Panc1 (cell line): ENCODE data around the gene SYTL3.

ENCODE experiments used
- REST ChIP-seq, 2 experiments: IDR thresholded peaks; 2 replicates each; pipeline ENCODE4 v1.6.1; 2011 to 2012; ENCODE audit warnings: low read depth in 2 of 2, control low read depth in 1 of 2, low read length in 1 of 2, mild to moderate bottlenecking in 1 of 2, moderate library complexity in 1 of 2; ENCODE audit not compliant: insufficient read depth in 1 of 2
- TF ChIP-seq, protein P1 (sequence below): fragments of 450-650 bp; IDR thresholded peaks from 2 replicates; pipeline ENCODE4 v1.5.1; 2017; ENCODE audit warnings: mild to moderate bottlenecking

- TF ChIP-seq, protein P1, sequence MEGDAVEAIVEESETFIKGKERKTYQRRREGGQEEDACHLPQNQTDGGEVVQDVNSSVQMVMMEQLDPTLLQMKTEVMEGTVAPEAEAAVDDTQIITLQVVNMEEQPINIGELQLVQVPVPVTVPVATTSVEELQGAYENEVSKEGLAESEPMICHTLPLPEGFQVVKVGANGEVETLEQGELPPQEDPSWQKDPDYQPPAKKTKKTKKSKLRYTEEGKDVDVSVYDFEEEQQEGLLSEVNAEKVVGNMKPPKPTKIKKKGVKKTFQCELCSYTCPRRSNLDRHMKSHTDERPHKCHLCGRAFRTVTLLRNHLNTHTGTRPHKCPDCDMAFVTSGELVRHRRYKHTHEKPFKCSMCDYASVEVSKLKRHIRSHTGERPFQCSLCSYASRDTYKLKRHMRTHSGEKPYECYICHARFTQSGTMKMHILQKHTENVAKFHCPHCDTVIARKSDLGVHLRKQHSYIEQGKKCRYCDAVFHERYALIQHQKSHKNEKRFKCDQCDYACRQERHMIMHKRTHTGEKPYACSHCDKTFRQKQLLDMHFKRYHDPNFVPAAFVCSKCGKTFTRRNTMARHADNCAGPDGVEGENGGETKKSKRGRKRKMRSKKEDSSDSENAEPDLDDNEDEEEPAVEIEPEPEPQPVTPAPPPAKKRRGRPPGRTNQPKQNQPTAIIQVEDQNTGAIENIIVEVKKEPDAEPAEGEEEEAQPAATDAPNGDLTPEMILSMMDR = no peak
- TF ChIP-seq REST (IDR thresholded peaks at IDR 0.05; ENCODE audit: insufficient read depth in 1 of 2, low read depth in 2 of 2, low read length in 1 of 2) = no peak
Observed at GRCh38 chr6:158626360-158627167, 23.3 kb upstream of the SYTL3 start.
